ENCODE measurements around the gene AKT2.

AKT2 gene

DNA sequence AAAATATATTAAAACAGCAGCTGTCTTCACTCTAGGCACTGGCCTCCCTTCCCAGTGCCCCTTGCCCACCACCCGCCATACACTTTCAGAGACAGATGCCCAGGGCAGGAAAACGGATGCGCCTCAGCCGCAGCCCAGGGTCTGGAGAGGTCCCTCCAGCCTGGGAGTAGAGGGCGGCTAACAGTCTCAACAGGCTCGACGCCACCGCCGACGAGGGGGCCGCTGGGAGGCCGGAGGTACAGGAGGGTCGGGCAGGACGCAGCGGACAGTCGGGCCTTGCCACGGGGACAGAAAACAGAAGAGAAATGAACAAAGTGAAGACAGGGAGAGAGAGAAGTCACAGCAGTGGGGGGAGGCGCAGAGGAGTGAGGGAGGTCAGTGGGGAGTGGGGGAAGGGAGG lies 35.9 kb upstream of the AKT2 start:
- H4K20me1 ChIP-seq = no peaks in the 10 kb centered on the region; the same call in 1 of the 2 replicates
- no peaks in the 10 kb centered on the region for H3K27me3 ChIP-seq
- no peak for TF ChIP-seq Cebpa-rat (IDR thresholded peaks at IDR 0.05)
- peaks cover 99% of the 10 kb centered on the region for H3K36me3 ChIP-seq
- H3K9me3 ChIP-seq = no peaks in the 10 kb centered on the region
- no peak overlapping the region for H3K4me2 ChIP-seq
- no peak overlapping the region for H3K27ac ChIP-seq
- peaks cover 4% of the 10 kb centered on the region; the same call in 1 of the 2 replicates for H3K4me1 ChIP-seq
- no peak overlapping the region for H3K4me3 ChIP-seq
- H3K9ac ChIP-seq = no peak overlapping the region

GRCh38 chr19:40320558-40320935 lies 35.4 kb upstream of the AKT2 start:
- peaks cover 6% of the 10 kb centered on the region; the same call in 1 of the 2 replicates for H3K4me1 ChIP-seq
- no peak overlapping the region for H3K9ac ChIP-seq
- H3K4me3 ChIP-seq = no peak overlapping the region
- peaks cover 93% of the 10 kb centered on the region for H3K36me3 ChIP-seq
- H3K9me3 ChIP-seq = no peaks in the 10 kb centered on the region
- H3K4me2 ChIP-seq = no peak overlapping the region
- H3K27me3 ChIP-seq = no peaks in the 10 kb centered on the region
- TF ChIP-seq Cebpa-rat (IDR thresholded peaks at IDR 0.05) = no peak
- no peaks in the 10 kb centered on the region; the same call in 1 of the 2 replicates for H4K20me1 ChIP-seq
- H3K27ac ChIP-seq = no peak overlapping the region

GRCh38 chr19:40317338-40317737 lies 32.2 kb upstream of the AKT2 start:
- no peak overlapping the region for H3K4me3 ChIP-seq
- H4K20me1 ChIP-seq = no peaks in the 10 kb centered on the region; the same call in 1 of the 2 replicates
- H3K9ac ChIP-seq = no peak overlapping the region
- H3K27ac ChIP-seq = no peak overlapping the region
- TF ChIP-seq Cebpa-rat (IDR thresholded peaks at IDR 0.05) = no peak
- H3K4me1 ChIP-seq = peaks cover 17% of the 10 kb centered on the region
- H3K4me2 ChIP-seq = no peak overlapping the region
- H3K36me3 ChIP-seq = peaks cover 75% of the 10 kb centered on the region
- peaks cover 8% of the 10 kb centered on the region for H3K9me3 ChIP-seq
- no peaks in the 10 kb centered on the region for H3K27me3 ChIP-seq

DNA sequence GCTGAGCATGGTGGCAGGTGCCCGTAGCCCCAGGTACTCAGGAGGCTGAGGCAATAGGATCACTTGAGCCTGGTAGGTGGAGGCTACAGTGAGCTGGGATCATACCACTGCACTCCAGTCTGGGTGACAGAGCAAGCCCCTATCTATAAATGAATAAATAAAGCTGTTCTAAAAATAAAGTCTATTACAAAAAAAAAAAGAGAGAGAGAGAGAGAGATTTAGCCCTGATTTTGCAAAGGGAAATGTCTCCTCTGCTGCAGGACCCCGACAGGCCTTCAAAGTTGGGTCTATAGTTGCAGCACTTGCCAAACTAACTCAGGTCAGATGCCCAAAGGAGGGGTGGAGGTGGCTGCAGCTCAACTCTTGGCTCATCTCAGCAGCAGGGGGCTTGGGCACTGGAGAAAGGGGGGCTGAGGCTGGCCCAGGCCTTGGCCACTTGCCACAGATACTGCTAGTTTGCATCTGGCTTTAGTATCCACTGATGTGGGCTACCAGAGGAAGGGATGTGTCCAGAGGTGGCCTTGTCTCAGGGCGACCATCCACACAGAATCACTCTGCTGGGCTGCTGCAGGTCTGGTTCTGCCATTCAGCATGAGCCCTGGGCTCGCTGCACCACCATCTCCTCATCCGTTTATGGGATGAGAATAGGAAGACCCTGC lies 30.8 kb upstream of the AKT2 start:
- Histone ChIP-seq H3K9me3 (peaks cover 17% of the 10 kb centered on the region), H3K9ac (no peak overlapping the region), H3K27ac (no peak overlapping the region), H3K4me1 (peaks cover 21% of the 10 kb centered on the region), H4K20me1 (no peaks in the 10 kb centered on the region), H3K4me2 (no peak overlapping the region), H3K27me3 (no peaks in the 10 kb centered on the region), H3K4me3 (no peak overlapping the region), H3K36me3 (peaks cover 62% of the 10 kb centered on the region)
- TF ChIP-seq Cebpa-rat (IDR thresholded peaks at IDR 0.05) = no peak

DNA sequence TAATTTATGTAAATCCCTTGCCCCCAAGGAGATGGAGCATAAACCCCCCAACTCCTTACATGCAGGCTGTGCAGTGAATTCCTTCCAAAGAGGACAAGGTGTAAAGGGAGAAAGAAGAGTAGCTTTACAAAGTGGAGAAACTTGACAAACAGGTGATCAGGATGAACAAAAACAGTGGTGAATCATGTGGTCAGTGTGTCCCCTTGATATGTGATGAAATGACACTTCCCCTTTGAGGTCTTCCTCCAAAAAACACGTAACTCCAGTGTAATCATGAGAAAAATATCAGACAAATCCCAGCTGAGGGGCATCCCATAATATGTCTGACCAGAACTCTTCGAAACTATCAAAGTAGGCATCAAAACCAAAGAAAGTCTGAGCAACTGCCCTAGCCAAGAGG lies 29.5 kb upstream of the AKT2 start:
- peaks cover 49% of the 10 kb centered on the region for H3K36me3 ChIP-seq
- no peaks in the 10 kb centered on the region for H3K27me3 ChIP-seq

DNA sequence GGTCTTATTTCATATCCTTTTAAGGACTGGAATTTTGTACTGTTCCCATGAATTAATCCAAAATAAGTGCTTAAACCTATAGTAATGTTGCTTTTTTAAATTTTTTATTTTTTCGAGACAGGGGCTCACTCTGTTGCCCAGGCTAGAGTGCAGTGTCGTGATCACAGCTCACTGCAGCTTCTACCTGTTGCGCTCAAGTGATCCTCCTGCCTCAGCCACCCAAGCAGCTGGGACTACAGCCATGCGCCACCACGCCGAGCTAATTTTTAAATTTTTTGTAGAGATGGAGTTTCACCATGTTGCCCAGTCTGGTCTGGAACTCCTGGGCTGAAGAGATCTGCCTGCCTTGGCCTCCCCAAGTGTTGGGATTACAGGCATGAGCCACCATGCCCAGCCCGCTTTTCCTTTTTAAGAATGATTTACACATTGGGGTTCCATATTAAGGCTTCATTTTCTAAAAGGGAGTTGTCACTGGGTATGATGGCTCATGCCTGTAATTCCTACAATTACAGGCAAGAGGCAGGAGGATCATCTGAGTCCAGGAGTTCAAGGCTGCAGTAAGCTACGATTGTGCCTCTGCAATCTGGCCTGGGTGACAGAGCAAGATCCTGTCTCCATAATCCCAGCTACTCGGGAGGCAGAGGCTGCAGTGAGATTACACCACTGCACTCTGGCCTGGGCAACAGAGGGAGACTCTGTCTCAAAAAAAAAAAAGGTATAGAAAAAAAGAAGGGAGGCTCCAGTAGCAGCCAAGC lies 28.3 kb upstream of the AKT2 start:
- Histone ChIP-seq H3K27me3 (no peaks in the 10 kb centered on the region), H3K9ac (no peak overlapping the region), H3K27ac (no peak overlapping the region), H3K9me3 (peaks cover 17% of the 10 kb centered on the region), H3K4me1 (peaks cover 29% of the 10 kb centered on the region), H3K4me3 (no peak overlapping the region), H4K20me1 (no peaks in the 10 kb centered on the region), H3K4me2 (no peak overlapping the region), H3K36me3 (peaks cover 38% of the 10 kb centered on the region)
- no peak for TF ChIP-seq Cebpa-rat (IDR thresholded peaks at IDR 0.05)

More for the DNA sequence above, 29.5 kb upstream of the AKT2 start:
- Histone ChIP-seq H3K4me2 (no peak overlapping the region), H3K4me3 (no peak overlapping the region), H3K9ac (no peak overlapping the region), H3K27ac (no peak overlapping the region), H4K20me1 (no peaks in the 10 kb centered on the region), H3K9me3 (peaks cover 17% of the 10 kb centered on the region), H3K4me1 (peaks cover 27% of the 10 kb centered on the region)
- TF ChIP-seq Cebpa-rat (IDR thresholded peaks at IDR 0.05) = no peak

- Histone ChIP-seq H3K4me1 (peaks cover 36% of the 10 kb centered on the region), H3K9me3 (peaks cover 17% of the 10 kb centered on the region), H3K27me3 (no peaks in the 10 kb centered on the region), H3K4me3 (no peak overlapping the region), H3K36me3 (peaks cover 29% of the 10 kb centered on the region), H3K9ac (no peak overlapping the region), H4K20me1 (no peaks in the 10 kb centered on the region), H3K4me2 (no peak overlapping the region), H3K27ac (no peak overlapping the region)
- no peak for TF ChIP-seq Cebpa-rat (IDR thresholded peaks at IDR 0.05)
These were observed 27.4 kb upstream of the AKT2 start for GRCh38 chr19:40312533-40312932.

GRCh38 chr19:40309666-40310065 lies 24.5 kb upstream of the AKT2 start:
- TF ChIP-seq Cebpa-rat (IDR thresholded peaks at IDR 0.05) = no peak
- H4K20me1 ChIP-seq = no peaks in the 10 kb centered on the region
- H3K36me3 ChIP-seq = peaks cover 14% of the 10 kb centered on the region; the same call in 1 of the 2 replicates
- peaks cover 17% of the 10 kb centered on the region for H3K9me3 ChIP-seq
- no peak overlapping the region for H3K27ac ChIP-seq
- H3K27me3 ChIP-seq = no peaks in the 10 kb centered on the region
- no peak overlapping the region for H3K4me3 ChIP-seq
- H3K9ac ChIP-seq = no peak overlapping the region
- H3K4me1 ChIP-seq = peaks cover 35% of the 10 kb centered on the region
- H3K4me2 ChIP-seq = no peak overlapping the region

DNA sequence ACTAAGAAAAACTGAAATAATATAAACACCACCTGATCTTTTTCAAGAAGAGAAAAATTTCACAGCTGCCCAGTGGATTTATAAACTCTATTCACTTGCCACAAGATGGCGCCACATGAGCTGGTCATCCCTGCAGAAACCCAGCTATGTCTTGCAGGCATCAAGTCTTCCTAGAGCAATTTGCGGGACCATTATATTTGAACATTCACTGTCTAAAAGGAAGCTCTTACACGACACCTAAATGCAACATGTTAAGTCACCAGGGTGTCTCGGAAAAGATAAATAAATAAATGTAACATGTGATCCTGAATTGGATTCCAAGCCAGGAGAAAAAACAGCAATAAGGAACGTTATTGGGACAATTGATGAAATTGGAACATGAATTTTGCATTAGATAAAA lies 20.3 kb upstream of the AKT2 start:
- Histone ChIP-seq H3K4me3 (no peak overlapping the region), H3K9ac (no peak overlapping the region), H3K27me3 (no peaks in the 10 kb centered on the region), H3K27ac (no peak overlapping the region), H3K4me1 (peaks cover 33% of the 10 kb centered on the region), H4K20me1 (no peaks in the 10 kb centered on the region), H3K9me3 (no peaks in the 10 kb centered on the region), H3K4me2 (no peak overlapping the region), H3K36me3 (no peaks in the 10 kb centered on the region)
- TF ChIP-seq Cebpa-rat (IDR thresholded peaks at IDR 0.05) = no peak

DNA sequence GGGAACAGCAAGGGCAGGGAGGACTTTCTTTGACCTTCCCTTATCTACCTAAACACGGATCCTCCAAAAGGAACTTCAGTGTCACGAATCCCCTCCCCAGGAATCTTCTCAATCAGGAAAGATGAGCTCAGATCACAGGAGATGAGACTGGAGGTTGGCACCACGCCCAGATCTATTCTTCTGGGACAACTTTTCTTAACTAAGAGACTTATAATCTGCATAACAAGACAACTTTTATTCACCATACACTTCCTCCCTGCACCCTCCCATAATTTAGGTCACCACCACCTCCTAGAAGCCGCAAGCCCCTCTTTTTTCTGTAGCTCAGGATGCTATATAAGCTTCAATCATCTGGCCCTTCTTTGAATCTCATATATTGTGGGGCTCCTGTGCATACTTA lies 19.2 kb upstream of the AKT2 start:
- Histone ChIP-seq H3K4me2 (peak overlapping the region; percentile 49), H3K4me1 (peaks cover 25% of the 10 kb centered on the region), H3K27me3 (no peaks in the 10 kb centered on the region), H3K4me3 (no peak overlapping the region), H3K9me3 (no peaks in the 10 kb centered on the region), H3K9ac (peak overlapping the region; percentile 53), H3K36me3 (no peaks in the 10 kb centered on the region), H4K20me1 (no peaks in the 10 kb centered on the region), H3K27ac (0 out of 2 replicates have a peak overlapping the region, but pooled peaks have one; percentile 5)
- TF ChIP-seq Cebpa-rat (IDR thresholded peaks at IDR 0.05) = no peak

All from BLaER1 (cell line).